Mononuclear cell (primary cell): ENCODE measurements around the gene MLST8. TPM values are rescaled to one million over a fixed set of nuclear protein-coding genes. Genes with fewer than 3 reads are reported as not detected.
A peak's percentile ranks its signal among the peaks of the same experiment; 100 is the strongest.
"Not testable (repeated sequence)": the region's sequence is repeated elsewhere in the genome, so short reads cannot be mapped to it uniquely, and the experiment has no call there.

Experiments used
- H3K27me3 ChIP-seq: 2 replicates; pipeline ENCODE4 v1.6.0; 2011; ENCODE audit warnings: low read length, control low read depth; ENCODE audit not compliant: insufficient read depth
- H3K4me1 ChIP-seq: 2 replicates; pipeline ENCODE4 v1.5.1; 2011; ENCODE audit warnings: mild to moderate bottlenecking, low read length, control low read depth; ENCODE audit not compliant: insufficient read depth
- H3K4me3 ChIP-seq: 2 replicates; pipeline ENCODE4 v1.5.1; 2011; ENCODE audit warnings: mild to moderate bottlenecking, low read length, moderate library complexity
- H3K9me3 ChIP-seq: 2 replicates; pipeline ENCODE4 v1.5.1; 2011; ENCODE audit warnings: low read depth, mild to moderate bottlenecking, control low read depth, low read length
- total RNA-seq: library from RNA; depleted of rRNA; stranded (reverse); fragments of >200 nt; gene quantifications from one replicate; pipeline ENCODE4 v1.2.3, GENCODE V29; 2012

The MLST8 gene
- total RNA-seq, 1 donor = 11.0 TPM

DNA sequence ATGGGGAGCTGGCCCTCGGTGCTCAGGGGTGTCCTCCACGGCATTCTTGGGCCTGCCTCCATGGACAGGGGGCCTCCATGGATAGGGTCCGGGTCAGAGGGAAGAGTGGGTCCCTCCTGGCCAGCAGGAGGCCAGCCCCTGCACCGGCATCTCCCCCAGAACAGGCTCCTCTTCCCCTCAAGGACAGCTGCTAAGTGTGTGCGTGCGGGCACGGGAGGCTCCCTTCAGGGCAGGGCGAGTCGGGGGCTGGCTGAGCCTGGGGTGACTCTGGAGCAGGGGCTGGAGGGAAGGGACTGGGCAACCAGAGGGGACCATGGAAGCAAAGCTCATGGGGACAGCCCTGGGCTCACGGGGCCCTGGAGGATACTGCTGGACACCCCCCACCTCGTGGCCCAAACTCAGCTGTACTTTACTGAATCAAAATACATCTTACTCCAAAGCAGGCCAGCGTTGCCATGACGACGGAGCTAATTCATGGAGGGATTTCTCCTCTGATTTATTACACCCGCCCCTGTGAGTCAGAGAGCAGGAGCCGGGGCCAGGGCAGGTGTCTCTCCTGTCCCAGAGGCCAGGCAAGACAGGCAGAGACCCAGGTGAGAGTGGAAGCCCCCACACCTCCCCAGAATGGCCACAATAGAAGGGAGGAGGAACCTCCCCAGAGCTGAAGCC, 11.0 kb upstream of the MLST8 start:
- Histone ChIP-seq H3K4me3 (no peak overlapping the region), H3K9me3 (no peaks in the 10 kb centered on the region), H3K27me3 (peaks cover 33% of the 10 kb centered on the region), H3K4me1 (peaks cover 11% of the 10 kb centered on the region)

DNA sequence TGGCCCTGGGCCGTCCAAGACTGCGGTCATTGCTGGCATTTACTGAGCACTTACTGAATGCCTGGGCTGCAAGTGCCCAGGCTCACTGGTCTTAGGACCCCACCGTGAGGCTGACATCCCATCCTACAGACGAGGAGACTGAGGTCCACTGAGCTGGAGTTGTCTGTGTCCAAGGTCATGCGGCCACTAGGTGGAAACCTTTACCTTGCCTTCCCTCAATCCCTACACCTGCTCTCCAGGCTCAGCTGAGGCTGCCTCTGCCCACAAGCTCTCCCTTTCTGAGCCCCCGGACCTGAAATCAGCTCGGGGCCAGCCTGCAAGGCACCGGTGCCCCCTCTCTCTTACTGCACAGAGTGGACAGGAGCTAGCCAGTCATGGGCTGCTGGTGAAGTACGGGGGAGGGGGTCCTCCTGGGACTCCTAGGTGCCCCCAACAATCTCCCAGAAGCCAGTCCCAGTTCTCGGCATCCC, 10.4 kb upstream of the MLST8 start:
- peaks cover 33% of the 10 kb centered on the region for H3K27me3 ChIP-seq
- H3K4me3 ChIP-seq = no peak overlapping the region
- peaks cover 11% of the 10 kb centered on the region for H3K4me1 ChIP-seq
- H3K9me3 ChIP-seq = no peaks in the 10 kb centered on the region

DNA sequence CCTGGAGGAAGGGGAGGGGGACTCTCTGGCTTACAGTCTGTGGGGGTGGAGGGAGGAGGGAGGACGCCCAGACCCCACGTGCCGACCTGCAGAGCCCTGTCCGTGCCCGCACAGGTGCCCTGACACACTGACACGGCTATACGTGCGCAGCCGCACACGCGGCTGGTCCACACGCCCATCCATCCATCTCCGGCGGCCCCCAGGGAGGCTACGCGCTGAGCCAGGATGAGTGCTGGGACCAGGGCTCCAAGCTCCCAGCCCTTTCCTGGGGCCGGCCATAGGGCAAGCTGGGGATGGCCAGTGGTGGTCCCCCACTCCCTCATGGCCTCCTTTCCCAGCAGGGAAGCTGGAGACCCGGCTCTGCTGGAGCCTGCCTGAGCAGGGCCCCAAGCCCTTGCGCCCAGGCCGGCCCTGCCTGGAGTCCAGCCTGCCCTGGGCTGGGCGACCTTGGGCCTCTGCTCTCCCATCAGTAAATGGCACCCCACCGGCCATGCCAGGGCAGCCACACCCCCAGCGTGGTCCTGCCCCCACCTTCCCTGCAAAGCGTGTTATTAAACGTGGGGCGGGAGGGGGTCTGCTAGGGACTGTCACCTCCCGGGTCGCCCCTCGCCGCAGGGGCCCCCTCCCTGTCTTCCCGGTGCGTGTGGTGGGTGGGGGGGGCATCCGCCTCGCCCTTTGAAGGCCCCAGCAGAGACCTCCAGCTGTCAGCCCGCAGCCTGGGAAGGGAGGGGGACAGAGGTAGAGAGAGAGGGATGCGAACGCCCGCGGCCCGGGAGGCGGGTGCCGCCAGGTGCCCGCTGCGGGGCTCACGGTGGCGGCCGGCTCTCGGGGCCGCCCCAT, 9.7 kb upstream of the MLST8 start:
- Histone ChIP-seq H3K4me3 (no peak overlapping the region), H3K27me3 (peaks cover 33% of the 10 kb centered on the region)

DNA sequence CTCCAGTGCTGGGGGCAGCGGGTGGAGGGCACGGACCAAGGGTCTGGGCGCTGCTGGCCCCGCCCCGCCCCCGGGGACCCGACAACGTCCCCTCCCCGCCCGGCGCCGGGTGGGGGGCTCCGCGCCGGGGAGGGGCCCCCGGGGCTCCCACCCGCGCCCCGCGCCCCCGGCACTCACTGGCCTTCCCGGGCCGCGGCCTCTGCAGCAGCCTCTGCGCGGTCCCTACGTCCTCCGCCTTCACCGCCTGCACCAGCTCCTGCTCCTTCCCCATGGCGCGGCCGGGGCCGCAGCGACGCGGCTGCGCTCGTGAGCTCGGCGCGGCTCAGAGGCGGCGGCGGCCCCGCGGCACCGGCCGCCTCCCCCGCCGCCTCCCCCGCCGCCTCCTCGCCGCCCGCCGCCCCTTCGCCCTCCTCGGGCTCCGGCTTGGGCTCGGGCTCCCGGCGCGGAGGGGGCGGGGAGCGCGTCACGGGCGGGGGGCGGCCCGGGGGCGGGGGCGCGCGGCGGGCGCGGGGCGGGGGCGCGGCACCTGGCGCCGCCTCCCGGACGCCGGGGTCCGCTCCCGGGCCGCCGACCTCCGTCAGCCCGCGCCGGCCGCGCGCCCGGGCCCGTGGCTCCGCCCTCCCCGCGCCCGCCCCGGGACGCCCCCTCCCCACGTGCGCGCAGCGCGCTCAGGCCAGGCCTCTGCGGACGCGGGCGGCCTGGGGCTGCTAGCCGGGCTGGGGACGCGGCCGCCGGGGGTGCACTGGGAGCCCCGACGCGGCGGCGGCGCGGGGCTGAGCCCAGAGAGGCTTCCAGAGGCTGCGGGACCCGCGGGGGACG, 8.9 kb upstream of the MLST8 start, which contains the start of gene CASKIN1:
CASKIN1 (minus strand) TSS at position 444 of the 819 bp plus-strand sequence; CDS start at position 271, 173 bp downstream.
- H3K4me1 ChIP-seq = peaks cover 11% of the 10 kb centered on the region
- no peaks in the 10 kb centered on the region for H3K9me3 ChIP-seq
- H3K4me3 ChIP-seq = no peak within 1 kb of the TSS
- H3K27me3 ChIP-seq = peaks cover 33% of the 10 kb centered on the region

More for the DNA sequence above, 9.7 kb upstream of the MLST8 start:
- H3K9me3 ChIP-seq = no peaks in the 10 kb centered on the region
- H3K4me1 ChIP-seq = peaks cover 11% of the 10 kb centered on the region

DNA sequence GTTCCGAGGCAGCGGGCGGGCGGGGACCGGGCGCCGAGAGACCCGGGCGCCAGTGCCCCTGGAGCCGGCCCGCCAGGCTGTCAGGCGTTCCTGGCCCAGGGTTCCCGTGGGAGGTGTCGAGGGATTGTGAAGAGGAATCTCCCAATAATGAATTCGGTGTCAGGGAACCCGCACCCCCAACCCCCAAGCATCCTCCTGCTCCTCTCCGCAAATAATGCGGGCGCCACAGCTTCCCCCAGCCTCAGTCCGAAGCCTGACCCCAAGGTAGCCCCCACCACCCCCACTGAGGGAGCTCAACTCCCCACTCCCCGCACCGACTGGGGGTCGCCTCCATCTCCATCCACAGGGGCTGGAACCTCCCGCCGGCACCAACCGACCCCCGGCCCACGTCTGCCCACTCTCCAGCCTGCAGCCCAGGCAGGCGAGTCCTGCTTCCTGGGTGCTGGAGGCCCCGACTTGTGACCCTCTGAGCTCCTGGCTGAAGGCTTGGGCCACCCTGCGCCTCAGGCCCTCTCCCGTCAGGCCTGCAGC, 8.2 kb upstream of the MLST8 start:
- Histone ChIP-seq H3K4me1 (peaks cover 11% of the 10 kb centered on the region), H3K27me3 (peaks cover 33% of the 10 kb centered on the region), H3K4me3 (no peak overlapping the region), H3K9me3 (no peaks in the 10 kb centered on the region)

DNA sequence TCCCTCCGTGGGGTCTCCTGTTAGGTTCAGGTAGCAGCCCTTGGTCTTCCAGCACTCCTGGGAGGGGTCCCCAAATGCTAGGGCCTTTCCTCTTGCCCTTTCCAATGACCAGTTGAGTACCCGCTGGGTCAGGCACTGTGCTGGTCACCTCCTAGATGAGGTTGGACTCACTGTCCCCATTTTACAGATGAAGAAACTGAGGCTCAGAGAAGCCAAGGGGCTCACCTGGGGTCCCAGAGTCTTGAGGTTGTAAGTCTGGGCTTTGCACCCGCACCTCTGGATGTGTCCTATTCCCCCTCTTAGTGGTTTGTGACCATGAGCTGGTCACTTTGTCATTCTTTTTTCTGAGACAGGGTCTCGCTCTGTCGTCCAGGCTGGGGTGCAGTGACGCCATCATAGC, 7.5 kb upstream of the MLST8 start:
- H3K4me3 ChIP-seq = no peak overlapping the region
- peaks cover 33% of the 10 kb centered on the region for H3K27me3 ChIP-seq
- H3K9me3 ChIP-seq = no peaks in the 10 kb centered on the region
- peaks cover 11% of the 10 kb centered on the region for H3K4me1 ChIP-seq

DNA sequence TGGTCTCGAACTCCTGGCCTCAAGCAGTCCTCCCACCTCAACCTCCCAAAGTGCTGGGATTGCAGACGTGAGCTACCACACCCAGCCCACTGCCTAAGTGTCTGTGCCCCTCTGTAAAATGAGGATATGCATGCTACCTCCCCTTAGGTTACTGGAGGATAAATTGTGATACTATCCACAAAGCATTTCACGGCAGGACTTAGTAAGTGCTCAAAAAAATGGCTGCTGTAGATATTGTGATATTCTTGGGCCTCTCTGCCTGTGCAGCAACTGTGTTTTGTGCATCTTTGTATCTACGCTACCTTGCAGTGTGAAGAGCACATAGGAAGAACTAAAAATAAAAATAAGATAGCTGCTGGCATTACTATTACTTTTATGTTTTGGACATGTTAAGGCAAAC, 7.0 kb upstream of the MLST8 start:
- Histone ChIP-seq H3K4me1 (peaks cover 11% of the 10 kb centered on the region), H3K9me3 (no peaks in the 10 kb centered on the region), H3K27me3 (peaks cover 33% of the 10 kb centered on the region)

DNA sequence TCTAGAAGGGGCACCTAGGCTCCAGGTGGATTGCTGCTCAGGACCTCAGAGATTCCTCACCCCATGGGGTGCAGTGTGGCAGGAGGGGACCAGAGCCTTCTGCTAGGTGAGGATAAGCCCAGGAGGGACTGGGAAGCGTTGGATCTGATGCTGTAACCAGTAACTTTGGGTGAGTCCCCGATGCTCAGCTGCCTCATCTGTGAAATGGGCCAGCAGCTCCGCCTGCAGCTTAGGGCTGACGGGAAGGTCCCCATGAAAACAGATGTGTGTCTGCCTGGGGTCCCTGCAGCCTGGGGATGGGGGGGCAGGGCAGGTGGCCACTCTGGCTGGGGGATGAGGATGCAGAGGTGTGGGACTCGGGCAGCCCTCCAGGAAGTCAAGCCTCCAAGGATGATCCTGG, 6.2 kb upstream of the MLST8 start:
- Histone ChIP-seq H3K4me3 (no peak overlapping the region), H3K9me3 (no peaks in the 10 kb centered on the region), H3K4me1 (peaks cover 11% of the 10 kb centered on the region), H3K27me3 (peaks cover 33% of the 10 kb centered on the region)

More for the DNA sequence above, 7.0 kb upstream of the MLST8 start:
- no peak overlapping the region for H3K4me3 ChIP-seq

DNA sequence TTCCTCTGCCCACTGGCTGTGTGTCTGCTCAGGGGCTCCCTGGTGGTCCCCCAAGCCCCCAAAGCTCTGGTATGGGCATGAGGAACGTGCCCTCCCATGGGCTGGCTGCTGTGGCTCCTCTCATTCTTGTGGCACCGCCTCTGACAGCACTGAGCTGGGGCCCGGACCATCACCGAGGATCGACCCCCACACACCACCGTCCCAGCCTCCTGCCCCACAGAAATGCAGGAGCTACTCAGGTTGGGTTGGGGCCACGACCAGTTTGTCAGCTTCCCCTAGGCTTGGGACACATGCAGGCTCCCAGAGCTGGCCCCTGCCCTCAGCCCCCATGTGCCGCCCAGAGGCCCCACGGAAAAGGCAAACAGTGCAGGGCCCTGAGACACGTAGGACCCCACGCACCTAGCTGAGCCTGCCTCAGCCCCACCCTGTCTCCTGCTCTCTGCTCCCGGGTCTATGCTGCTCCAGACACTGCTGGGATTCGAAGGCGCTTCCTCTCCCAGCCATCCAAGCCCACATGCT, 5.6 kb upstream of the MLST8 start:
- Histone ChIP-seq H3K4me3 (no peak overlapping the region), H3K9me3 (no peaks in the 10 kb centered on the region), H3K4me1 (peaks cover 16% of the 10 kb centered on the region), H3K27me3 (peaks cover 32% of the 10 kb centered on the region)

DNA sequence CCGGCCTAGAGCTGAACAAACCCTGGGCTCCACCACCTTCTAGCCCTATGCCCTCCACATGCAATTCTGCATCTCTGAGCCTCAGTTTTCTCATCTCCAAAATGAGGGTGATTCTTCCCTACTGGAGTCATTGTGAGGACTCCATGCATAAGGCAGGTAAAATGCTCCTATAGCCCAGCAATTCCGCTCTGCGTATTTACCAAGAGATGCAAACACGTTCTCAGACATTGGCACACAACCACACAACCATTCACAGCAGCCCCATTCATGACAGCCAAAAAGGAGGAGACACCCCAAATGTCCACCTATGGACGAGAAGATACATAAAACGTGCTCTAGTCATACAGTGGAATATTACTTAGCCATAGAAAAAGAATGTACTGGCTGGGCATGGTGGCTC, 4.9 kb upstream of the MLST8 start:
- H3K4me3 ChIP-seq = no peak overlapping the region
- H3K4me1 ChIP-seq = peaks cover 15% of the 10 kb centered on the region
- no peaks in the 10 kb centered on the region for H3K9me3 ChIP-seq
- H3K27me3 ChIP-seq = peaks cover 25% of the 10 kb centered on the region

DNA sequence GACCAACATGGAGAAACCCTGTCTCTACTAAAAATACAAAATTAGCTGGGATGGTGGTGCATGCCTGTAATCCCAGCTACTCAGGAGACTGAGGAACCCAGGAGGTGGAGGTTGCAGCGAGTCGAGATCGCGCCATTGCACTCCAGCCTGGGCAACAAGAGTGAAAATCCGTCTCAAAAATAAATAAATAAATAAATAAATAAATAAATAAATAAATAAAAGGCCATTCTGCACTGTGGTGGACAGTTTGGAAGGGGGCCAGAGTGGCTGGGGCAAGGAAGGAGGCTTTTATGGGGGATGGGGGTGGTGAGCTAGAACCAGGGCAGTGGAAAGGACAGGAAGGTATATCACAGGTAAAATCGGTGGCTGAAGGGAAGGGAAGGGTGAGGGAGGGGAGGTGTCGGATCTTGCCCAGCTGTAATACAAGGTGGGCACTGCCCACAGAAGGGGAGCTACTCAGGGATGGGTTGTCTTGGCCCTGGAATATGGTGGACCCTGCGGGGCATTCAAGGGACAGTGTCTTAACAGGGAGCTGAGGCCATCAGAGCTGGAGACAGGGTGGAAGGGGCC, 2.0 kb upstream of the MLST8 start:
- H3K4me3 ChIP-seq, H3K27me3 ChIP-seq, H3K9me3 ChIP-seq: not testable (repeated sequence)
- peaks cover 22% of the 10 kb centered on the region for H3K4me1 ChIP-seq

DNA sequence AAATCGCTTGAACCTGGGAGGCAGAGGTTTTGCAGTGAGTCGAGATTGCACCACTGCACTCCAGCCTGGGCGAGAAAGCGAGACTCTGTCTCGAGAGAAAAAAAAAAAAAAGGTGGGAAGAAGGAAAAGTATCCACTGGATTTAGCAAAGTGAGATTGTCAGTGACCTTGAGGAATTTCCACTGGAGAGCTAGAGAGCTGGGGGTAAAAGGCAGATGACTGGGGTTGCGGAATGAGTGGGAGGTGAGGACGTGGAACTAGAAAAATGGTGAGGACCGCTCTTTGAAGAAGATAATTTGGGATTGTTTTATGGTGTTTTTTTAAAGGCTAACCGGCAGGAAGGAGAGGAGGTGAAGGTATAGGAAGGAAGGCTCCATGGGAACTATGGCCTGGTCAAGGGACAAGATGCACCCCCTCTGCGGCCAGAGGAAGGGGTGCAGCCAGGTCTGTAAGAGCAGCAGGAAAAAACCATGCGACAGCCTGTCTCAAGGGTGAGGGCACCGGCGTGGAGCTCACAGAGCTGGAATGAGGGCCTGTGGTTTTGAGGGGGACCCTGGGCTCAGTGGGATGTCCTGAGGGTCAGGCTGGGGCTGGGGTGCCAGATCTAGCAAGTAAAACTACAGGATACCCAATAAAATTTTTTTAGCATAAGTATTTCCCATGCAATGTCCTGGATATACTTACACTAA, 694 bp upstream of the MLST8 start:
- H3K27me3 ChIP-seq = no peaks in the 10 kb centered on the region
- peaks cover 22% of the 10 kb centered on the region for H3K4me1 ChIP-seq
- H3K9me3 ChIP-seq = no peaks in the 10 kb centered on the region
- H3K4me3 ChIP-seq = peak overlapping the region; percentile 79

DNA sequence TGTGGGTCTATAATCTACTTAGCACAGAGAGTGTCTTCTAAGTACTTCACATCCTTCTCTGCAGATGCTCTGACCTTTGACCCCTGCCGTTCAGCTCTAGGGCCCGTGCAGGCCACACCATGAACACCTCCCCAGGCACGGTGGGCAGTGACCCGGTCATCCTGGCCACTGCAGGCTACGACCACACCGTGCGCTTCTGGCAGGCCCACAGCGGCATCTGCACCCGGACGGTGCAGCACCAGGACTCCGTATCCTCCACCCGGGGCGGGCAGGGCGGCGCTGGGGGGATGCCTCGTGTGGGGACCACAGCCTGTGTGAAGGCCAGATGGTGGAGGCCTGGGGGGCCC, 686 bp downstream of the MLST8 start:
- Histone ChIP-seq H3K9me3 (no peaks in the 10 kb centered on the region), H3K4me3 (peak overlapping the region; percentile 79), H3K27me3 (no peaks in the 10 kb centered on the region), H3K4me1 (peaks cover 22% of the 10 kb centered on the region)

DNA sequence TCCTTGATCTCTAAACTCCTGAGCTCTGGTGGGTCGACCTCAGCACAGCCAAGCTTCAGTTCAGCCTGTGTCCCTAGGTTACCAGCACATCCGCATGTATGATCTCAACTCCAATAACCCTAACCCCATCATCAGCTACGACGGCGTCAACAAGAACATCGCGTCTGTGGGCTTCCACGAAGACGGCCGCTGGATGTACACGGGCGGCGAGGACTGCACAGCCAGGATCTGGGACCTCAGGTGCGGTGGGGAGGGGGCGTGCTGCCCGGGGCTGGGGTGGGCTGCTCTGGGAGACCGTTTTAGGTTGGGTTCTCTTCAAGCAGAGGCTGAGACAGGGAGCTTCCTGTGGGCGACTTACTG, 1.1 kb downstream of the MLST8 start:
- no peaks in the 10 kb centered on the region for H3K27me3 ChIP-seq
- no peak overlapping the region for H3K4me3 ChIP-seq
- H3K4me1 ChIP-seq = peaks cover 22% of the 10 kb centered on the region
- no peaks in the 10 kb centered on the region for H3K9me3 ChIP-seq
